A549 (cell line): ENCODE results near the gene DIP2A. TPM values are rescaled to one million over a fixed set of nuclear protein-coding genes. Genes with fewer than 3 reads are reported as not detected.

Experiments
- ATAC-seq, 2 experiments: fragments of 200-7000 bp in 1 of 2; fragments of >200 bp in 1 of 2; cut with Nextera tagmentation in 1 of 2; cut with Tn5 transposase in 1 of 2; 3 replicates each; pipeline versions ENCODE4 v1.8.0 to v1.9.1; 2018 to 2020; ENCODE audit warnings: mild to moderate bottlenecking in 1 of 2, moderate library complexity in 1 of 2
- CTCF ChIA-PET: fragments of 300-600 bp; sonication (Branson Sonifier 250); formaldehyde crosslinking; extraction: SDS; loops from one replicate; lab custom pipeline; 2021; ENCODE audit warnings: antibody characterized with exemption, inconsistent platforms; lab: Yijun Ruan, JAX
- POLR2A ChIA-PET: fragments of 350-600 bp; formaldehyde crosslinking; extraction: SDS; loops from one replicate; lab custom pipeline; 2021; ENCODE audit warnings: antibody characterized with exemption, inconsistent platforms; lab: Yijun Ruan, JAX
- DNase-seq, 2 experiments: peaks; one replicate each; pipeline versions ENCODE4 v3.0.0 to v3.0.0-alpha.2; 2011 to 2016; ENCODE audit warnings: low read depth in 1 of 2, low spot score in 1 of 2
- FAIRE-seq: peaks from 2 replicates; lab custom pipeline; 2011; peaks lifted over from hg19 to GRCh38; lab: Jason Lieb, UNC
- H3K27ac ChIP-seq, 2 experiments: fragments of >200 bp; sonication (Bioruptor Twin); formaldehyde crosslinking; 3 replicates each; pipeline ENCODE4 v1.5.1; 2016 to 2017
- H3K4me1 ChIP-seq: fragments of >200 bp; sonication (Bioruptor Twin); formaldehyde crosslinking; 3 replicates; pipeline ENCODE4 v1.6.1; 2016
- H3K4me2 ChIP-seq: fragments of >200 bp; sonication (Bioruptor Twin); formaldehyde crosslinking; 3 replicates; pipeline ENCODE4 v1.6.1; 2016
- H3K4me3 ChIP-seq: fragments of >200 bp; sonication (Bioruptor Twin); formaldehyde crosslinking; 3 replicates; pipeline ENCODE4 v1.5.1; 2016
- H3K9me3 ChIP-seq: fragments of >200 bp; sonication (Bioruptor Twin); formaldehyde crosslinking; 3 replicates; pipeline ENCODE4 v1.6.1; 2016
- BHLHE40 ChIP-seq: IDR thresholded peaks from 2 replicates; pipeline ENCODE4 v1.6.1; 2012; ENCODE audit warnings: low read depth, low read length, inconsistent platforms
- CHD4 ChIP-seq: fragments of 200-600 bp; sonication (generic); IDR thresholded peaks from 2 replicates; pipeline ENCODE4 v1.6.1; 2016; ENCODE audit warnings: antibody characterized with exemption, mild to moderate bottlenecking, borderline replicate concordance
- EHF ChIP-seq: fragments of 250-450 bp; sonication (Bioruptor Pico); IDR thresholded peaks from 2 replicates; pipeline ENCODE4 v1.5.0; 2020; ENCODE audit warnings: mild to moderate bottlenecking
- EP300 ChIP-seq, 2 experiments: fragments of >200 bp; sonication (Bioruptor Twin); formaldehyde crosslinking; IDR thresholded peaks; 2 replicates in 1 of 2; 3 replicates in 1 of 2; pipeline ENCODE4 v1.6.1; 2016 to 2017
- ESRRA ChIP-seq: fragments of 150-350 bp; IDR thresholded peaks from 2 replicates; pipeline ENCODE4 v1.6.1; 2014; ENCODE audit warnings: mild to moderate bottlenecking, low read length, borderline replicate concordance
- GATA3 ChIP-seq: IDR thresholded peaks from 2 replicates; pipeline ENCODE4 v1.6.1; 2012; ENCODE audit warnings: borderline replicate concordance
- HEYL ChIP-seq: fragments of 250-450 bp; sonication (Bioruptor Pico); IDR thresholded peaks from 2 replicates; pipeline ENCODE4 v1.8.0; 2021; ENCODE audit warnings: mild to moderate bottlenecking, moderate library complexity
- HOXB13 ChIP-seq: fragments of 250-450 bp; sonication (Bioruptor Pico); IDR thresholded peaks from 2 replicates; pipeline ENCODE4 v1.5.0; 2020; ENCODE audit warnings: low read depth, mild to moderate bottlenecking, moderate library complexity
- KDM1A ChIP-seq: fragments of 200-600 bp; sonication (generic); IDR thresholded peaks from 2 replicates; pipeline ENCODE4 v1.6.1; 2016; ENCODE audit warnings: low read depth, mild to moderate bottlenecking
- MAFK ChIP-seq: fragments of 450-650 bp; IDR thresholded peaks from 2 replicates; pipeline ENCODE4 v1.6.1; 2014; ENCODE audit not compliant: partially characterized antibody
- MYC ChIP-seq: IDR thresholded peaks from 2 replicates; pipeline ENCODE4 v1.6.1; 2012; ENCODE audit warnings: mild to moderate bottlenecking, inconsistent platforms, low read length, improper control_type of control experiment, borderline replicate concordance
- NPAS2 ChIP-seq: fragments of 250-450 bp; sonication (Bioruptor Pico); IDR thresholded peaks from 2 replicates; pipeline ENCODE4 v1.8.0; 2022; ENCODE audit warnings: mild to moderate bottlenecking, moderate library complexity, borderline replicate concordance
- PHF8 ChIP-seq: fragments of 200-600 bp; sonication (generic); IDR thresholded peaks from 2 replicates; pipeline ENCODE4 v1.6.1; 2016; ENCODE audit warnings: low read depth, mild to moderate bottlenecking, antibody characterized with exemption, moderate library complexity, borderline replicate concordance
- RARB ChIP-seq: fragments of 250-450 bp; sonication (Bioruptor Pico); IDR thresholded peaks from 2 replicates; pipeline ENCODE4 v1.8.0; 2021; ENCODE audit warnings: mild to moderate bottlenecking, moderate library complexity
- RFX5 ChIP-seq: fragments of 450-650 bp; IDR thresholded peaks from 2 replicates; pipeline ENCODE4 v1.7.1; 2014; ENCODE audit warnings: antibody characterized with exemption, mild to moderate bottlenecking, moderate library complexity
- SMC3 ChIP-seq: fragments of >200 bp; sonication (Bioruptor Twin); formaldehyde crosslinking; IDR thresholded peaks from 3 replicates; pipeline ENCODE4 v1.6.1; 2018; ENCODE audit warnings: inconsistent platforms
- TP53 ChIP-seq: fragments of 250-450 bp; sonication (Bioruptor Pico); IDR thresholded peaks from 2 replicates; pipeline ENCODE4 v1.5.0; 2021; ENCODE audit warnings: mild to moderate bottlenecking, moderate library complexity
- ZC3H11A ChIP-seq: fragments of 450-650 bp; IDR thresholded peaks from 2 replicates; pipeline ENCODE4 v1.6.1; 2014; ENCODE audit warnings: antibody characterized with exemption, mild to moderate bottlenecking
- ZFP36 ChIP-seq: fragments of 450-650 bp; IDR thresholded peaks from 2 replicates; pipeline ENCODE4 v1.6.1; 2014; ENCODE audit warnings: borderline replicate concordance; ENCODE audit not compliant: partially characterized antibody
- ZNF302 ChIP-seq: fragments of 250-450 bp; sonication (Bioruptor Pico); IDR thresholded peaks from 2 replicates; pipeline ENCODE4 v1.9.0; 2021; ENCODE audit warnings: inconsistent platforms, mild to moderate bottlenecking, moderate library complexity
- ZSCAN20 ChIP-seq: fragments of 250-450 bp; sonication (Bioruptor Pico); IDR thresholded peaks from 2 replicates; pipeline ENCODE4 v1.8.0; 2022; ENCODE audit warnings: mild to moderate bottlenecking, moderate library complexity
- WGBS: methylation state at CpG from one replicate; pipeline ENCODE4 v1.1.6; 2017; ENCODE audit errors: missing lambda C conversion rate; 5-methylcytosine and 5-hydroxymethylcytosine counted together
- polyA plus RNA-seq, 4 experiments: library from polyadenylated mRNA; depleted of rRNA in 3 of 4; stranded (reverse); fragments of >200 nt; fragmentation: RNase III in 1 of 4; extraction: RNeasy Plus Mini Kit Qiagen cat#74134 plus additional on column Dnase treatment in 1 of 4; gene quantifications; 2 replicates in 3 of 4; 3 replicates in 1 of 4; pipeline ENCODE4 v1.2.3, GENCODE V29; 2011 to 2017
- TF ChIP-seq, protein P1 (sequence below): fragments of >200 bp; sonication (Bioruptor Twin); formaldehyde crosslinking; IDR thresholded peaks from 3 replicates; pipeline ENCODE4 v1.6.1; 2016
- TF ChIP-seq, protein P2 (sequence below): fragments of 250-450 bp; sonication (Bioruptor Pico); IDR thresholded peaks from 2 replicates; pipeline ENCODE4 v1.5.0; 2020; ENCODE audit warnings: low read depth, mild to moderate bottlenecking, moderate library complexity
- TF ChIP-seq, protein P3 (sequence below): IDR thresholded peaks from 2 replicates; pipeline ENCODE4 v1.6.1; 2012; ENCODE audit warnings: low read depth, borderline replicate concordance
- TF ChIP-seq, protein P4 (sequence below): fragments of 250-450 bp; sonication (Bioruptor Pico); IDR thresholded peaks from 2 replicates; pipeline ENCODE4 v1.5.0; 2021; ENCODE audit warnings: mild to moderate bottlenecking, moderate library complexity, borderline replicate concordance
- TF ChIP-seq, protein P5 (sequence below): IDR thresholded peaks from 2 replicates; pipeline ENCODE4 v1.6.1; 2012

The DIP2A gene
- polyA plus RNA-seq, 2 of the 4 experiments (the other 2 are of a cell fraction) = 13.3 to 18.4 TPM

DNA sequence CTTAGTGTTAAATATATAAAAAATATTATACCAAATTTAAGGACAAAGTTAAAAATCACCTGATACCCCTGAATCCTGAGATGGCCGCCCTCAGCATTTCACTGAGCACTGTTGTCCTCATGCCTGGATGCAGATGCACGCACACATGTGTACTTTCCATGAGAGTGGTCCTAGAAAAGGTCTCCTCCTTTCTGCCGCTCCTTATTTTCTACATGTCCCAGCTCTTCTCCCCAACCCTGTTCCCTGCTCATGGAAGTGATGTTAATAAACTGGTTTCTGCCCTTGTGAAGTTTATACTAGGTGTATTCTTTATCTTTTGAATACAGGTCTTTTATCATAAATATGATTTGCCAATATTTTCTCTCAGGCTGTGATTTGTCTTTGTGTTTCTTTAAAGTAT lies 32.9 kb downstream of the DIP2A start (continued):
- TF ChIP-seq TP53 (CRISPR knock-in tag) = no peak

DNA sequence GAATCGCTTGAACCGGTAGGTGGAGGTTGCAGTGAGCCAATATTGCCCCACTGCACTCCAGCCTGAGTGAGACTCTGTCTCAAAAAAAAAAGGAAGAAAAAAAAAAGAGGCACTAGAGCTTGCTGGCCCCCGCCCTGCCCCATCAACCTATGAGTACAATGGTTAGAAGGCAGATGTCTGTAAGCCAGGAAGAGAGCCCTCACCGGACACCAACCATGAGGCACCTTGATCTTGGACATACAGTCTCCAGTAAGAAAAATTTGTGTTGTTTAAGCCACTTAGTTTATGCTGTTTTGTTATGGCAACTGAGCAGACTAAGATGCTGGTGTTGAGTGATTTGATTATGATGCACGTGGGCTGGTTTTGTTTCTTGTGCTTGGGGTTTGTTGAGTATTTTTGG lies 34.2 kb downstream of the DIP2A start:
- TF ChIP-seq CHD4 = no peak
- TF ChIP-seq NPAS2 (CRISPR knock-in tag) = no peak
- TF ChIP-seq HOXB13 (CRISPR knock-in tag) = no peak
- TF ChIP-seq ZSCAN20 (CRISPR knock-in tag) = no peak
- no peak for TF ChIP-seq EHF (CRISPR knock-in tag)
- TF ChIP-seq, protein P1, sequence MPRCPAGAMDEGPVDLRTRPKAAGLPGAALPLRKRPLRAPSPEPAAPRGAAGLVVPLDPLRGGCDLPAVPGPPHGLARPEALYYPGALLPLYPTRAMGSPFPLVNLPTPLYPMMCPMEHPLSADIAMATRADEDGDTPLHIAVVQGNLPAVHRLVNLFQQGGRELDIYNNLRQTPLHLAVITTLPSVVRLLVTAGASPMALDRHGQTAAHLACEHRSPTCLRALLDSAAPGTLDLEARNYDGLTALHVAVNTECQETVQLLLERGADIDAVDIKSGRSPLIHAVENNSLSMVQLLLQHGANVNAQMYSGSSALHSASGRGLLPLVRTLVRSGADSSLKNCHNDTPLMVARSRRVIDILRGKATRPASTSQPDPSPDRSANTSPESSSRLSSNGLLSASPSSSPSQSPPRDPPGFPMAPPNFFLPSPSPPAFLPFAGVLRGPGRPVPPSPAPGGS = no peak
- TF ChIP-seq MYC = no peak
- no peak for TF ChIP-seq MAFK
- no peak for TF ChIP-seq ZC3H11A
- no peak for TF ChIP-seq SMC3
- no peak for TF ChIP-seq RARB (CRISPR knock-in tag)
- TF ChIP-seq PHF8 = no peak
- TF ChIP-seq RFX5 = no peak
- TF ChIP-seq ZNF302 (CRISPR knock-in tag) = no peak
- TF ChIP-seq, protein P2, sequence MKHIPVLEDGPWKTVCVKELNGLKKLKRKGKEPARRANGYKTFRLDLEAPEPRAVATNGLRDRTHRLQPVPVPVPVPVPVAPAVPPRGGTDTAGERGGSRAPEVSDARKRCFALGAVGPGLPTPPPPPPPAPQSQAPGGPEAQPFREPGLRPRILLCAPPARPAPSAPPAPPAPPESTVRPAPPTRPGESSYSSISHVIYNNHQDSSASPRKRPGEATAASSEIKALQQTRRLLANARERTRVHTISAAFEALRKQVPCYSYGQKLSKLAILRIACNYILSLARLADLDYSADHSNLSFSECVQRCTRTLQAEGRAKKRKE (CRISPR knock-in tag) = no peak
- TF ChIP-seq, protein P3, sequence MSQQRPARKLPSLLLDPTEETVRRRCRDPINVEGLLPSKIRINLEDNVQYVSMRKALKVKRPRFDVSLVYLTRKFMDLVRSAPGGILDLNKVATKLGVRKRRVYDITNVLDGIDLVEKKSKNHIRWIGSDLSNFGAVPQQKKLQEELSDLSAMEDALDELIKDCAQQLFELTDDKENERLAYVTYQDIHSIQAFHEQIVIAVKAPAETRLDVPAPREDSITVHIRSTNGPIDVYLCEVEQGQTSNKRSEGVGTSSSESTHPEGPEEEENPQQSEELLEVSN = no peak
- no peak for TF ChIP-seq KDM1A
- no peak for TF ChIP-seq EP300 (IDR thresholded peaks at IDR 0.05)
- no peak for TF ChIP-seq HEYL (CRISPR knock-in tag)
- TF ChIP-seq, protein P4, sequence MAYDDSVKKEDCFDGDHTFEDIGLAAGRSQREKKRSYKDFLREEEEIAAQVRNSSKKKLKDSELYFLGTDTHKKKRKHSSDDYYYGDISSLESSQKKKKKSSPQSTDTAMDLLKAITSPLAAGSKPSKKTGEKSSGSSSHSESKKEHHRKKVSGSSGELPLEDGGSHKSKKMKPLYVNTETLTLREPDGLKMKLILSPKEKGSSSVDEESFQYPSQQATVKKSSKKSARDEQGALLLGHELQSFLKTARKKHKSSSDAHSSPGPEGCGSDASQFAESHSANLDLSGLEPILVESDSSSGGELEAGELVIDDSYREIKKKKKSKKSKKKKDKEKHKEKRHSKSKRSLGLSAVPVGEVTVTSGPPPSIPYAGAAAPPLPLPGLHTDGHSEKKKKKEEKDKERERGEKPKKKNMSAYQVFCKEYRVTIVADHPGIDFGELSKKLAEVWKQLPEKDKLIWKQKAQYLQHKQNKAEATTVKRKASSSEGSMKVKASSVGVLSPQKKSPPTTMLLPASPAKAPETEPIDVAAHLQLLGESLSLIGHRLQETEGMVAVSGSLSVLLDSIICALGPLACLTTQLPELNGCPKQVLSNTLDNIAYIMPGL = no peak
- H3K27ac ChIP-seq = no peak overlapping the region
- ChIA-PET CTCF (no interaction called here), POLR2A (no interaction called here)
- no peak for FAIRE-seq
- 0 out of 3 replicates have a peak, but pooled peaks cover 3% of the 10 kb centered on the region for H3K9me3 ChIP-seq
- no peaks in the 10 kb centered on the region for H3K4me1 ChIP-seq
- no peak overlapping the region for H3K4me2 ChIP-seq
- no peak overlapping the region for H3K4me3 ChIP-seq
- no peak for DNase-seq
- WGBS = 86% methylated on average over 5 of the region's 5 CpGs
- ATAC-seq = no peak

DNA sequence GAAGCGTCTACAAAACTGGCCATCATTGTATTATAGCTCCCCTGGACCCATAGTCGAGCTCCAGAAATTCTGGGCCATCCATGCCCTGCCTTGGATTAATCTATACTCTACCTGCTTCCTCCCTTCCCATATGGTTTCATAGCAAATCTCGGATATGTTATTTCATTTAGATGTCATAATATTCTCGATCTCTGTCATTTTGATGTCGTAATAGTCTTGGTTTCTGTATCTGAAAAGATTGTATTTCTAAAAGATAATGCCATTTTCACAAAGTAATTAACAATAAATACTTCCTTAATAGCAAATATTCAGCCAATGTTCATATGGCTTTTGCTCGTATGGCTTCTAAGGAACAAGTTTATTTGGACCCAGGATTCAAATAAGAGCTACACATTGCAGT lies 35.1 kb downstream of the DIP2A start:
- WGBS = 91% methylated on average over 6 of the region's 6 CpGs
- no peak overlapping the region for H3K4me2 ChIP-seq
- ATAC-seq = no peak
- CTCF ChIA-PET = no interaction called here
- POLR2A ChIA-PET = interaction anchor here (0.6 kb wide), 1 partner anchor 8 kb away, joined by 3 read pairs; no protein-coding TSS in a partner anchor
- no peak overlapping the region for H3K27ac ChIP-seq
- 0 out of 3 replicates have a peak, but pooled peaks cover 3% of the 10 kb centered on the region for H3K9me3 ChIP-seq
- FAIRE-seq = no peak
- H3K4me1 ChIP-seq = no peaks in the 10 kb centered on the region
- H3K4me3 ChIP-seq = no peak overlapping the region
- DNase-seq = no peak
- TF ChIP-seq ESRRA = no peak
- no peak for TF ChIP-seq BHLHE40
- no peak for TF ChIP-seq RARB (CRISPR knock-in tag)
- TF ChIP-seq CHD4 = no peak
- no peak for TF ChIP-seq MAFK
- TF ChIP-seq, protein P1 = no peak
- no peak for TF ChIP-seq ZFP36
- TF ChIP-seq, protein P5, sequence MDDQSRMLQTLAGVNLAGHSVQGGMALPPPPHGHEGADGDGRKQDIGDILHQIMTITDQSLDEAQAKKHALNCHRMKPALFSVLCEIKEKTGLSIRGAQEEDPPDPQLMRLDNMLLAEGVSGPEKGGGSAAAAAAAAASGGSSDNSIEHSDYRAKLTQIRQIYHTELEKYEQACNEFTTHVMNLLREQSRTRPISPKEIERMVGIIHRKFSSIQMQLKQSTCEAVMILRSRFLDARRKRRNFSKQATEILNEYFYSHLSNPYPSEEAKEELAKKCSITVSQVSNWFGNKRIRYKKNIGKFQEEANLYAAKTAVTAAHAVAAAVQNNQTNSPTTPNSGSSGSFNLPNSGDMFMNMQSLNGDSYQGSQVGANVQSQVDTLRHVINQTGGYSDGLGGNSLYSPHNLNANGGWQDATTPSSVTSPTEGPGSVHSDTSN = no peak
- no peak for TF ChIP-seq EHF (CRISPR knock-in tag)
- TF ChIP-seq ZSCAN20 (CRISPR knock-in tag) = no peak
- no peak for TF ChIP-seq ZNF302 (CRISPR knock-in tag)
- no peak for TF ChIP-seq GATA3
- TF ChIP-seq MYC = no peak
- TF ChIP-seq, protein P2 (CRISPR knock-in tag) = no peak
